Activated naive CD4-positive, alpha-beta T cell (primary cell): Measurements from ENCODE around the gene TFEB.

Experiments used
- DNase-seq, 4 experiments: peaks; one replicate each; lab custom pipeline; 2025; lab: John Stamatoyannopoulos, UW

The TFEB gene

DNA sequence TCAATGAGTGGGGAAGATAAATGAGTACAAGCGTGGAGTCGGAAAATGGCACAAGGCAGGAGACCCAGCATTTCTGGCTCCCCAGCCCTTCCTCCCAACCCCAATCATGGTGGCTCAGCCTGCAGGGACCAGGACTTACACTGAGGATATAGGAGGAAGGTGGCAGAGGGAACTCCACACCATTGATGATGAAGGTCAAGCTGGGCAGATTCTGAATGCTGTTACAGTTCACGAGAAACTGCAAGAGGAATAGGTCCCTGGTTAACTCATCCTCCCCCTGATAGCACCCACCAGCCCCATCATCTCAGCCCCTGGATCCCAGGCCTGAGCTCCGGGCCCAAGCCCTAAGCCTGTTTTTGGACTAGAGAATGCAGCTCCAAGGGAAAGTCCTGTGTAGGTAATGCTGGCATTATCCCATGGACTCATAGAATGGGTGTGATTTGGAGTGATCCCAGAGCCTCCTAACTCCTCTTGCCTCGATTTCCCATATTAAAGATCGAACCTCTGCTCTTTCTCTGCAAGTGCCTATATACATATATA is 2.3 kb upstream of the TFEB start:
- DNase-seq = no peak

DNA sequence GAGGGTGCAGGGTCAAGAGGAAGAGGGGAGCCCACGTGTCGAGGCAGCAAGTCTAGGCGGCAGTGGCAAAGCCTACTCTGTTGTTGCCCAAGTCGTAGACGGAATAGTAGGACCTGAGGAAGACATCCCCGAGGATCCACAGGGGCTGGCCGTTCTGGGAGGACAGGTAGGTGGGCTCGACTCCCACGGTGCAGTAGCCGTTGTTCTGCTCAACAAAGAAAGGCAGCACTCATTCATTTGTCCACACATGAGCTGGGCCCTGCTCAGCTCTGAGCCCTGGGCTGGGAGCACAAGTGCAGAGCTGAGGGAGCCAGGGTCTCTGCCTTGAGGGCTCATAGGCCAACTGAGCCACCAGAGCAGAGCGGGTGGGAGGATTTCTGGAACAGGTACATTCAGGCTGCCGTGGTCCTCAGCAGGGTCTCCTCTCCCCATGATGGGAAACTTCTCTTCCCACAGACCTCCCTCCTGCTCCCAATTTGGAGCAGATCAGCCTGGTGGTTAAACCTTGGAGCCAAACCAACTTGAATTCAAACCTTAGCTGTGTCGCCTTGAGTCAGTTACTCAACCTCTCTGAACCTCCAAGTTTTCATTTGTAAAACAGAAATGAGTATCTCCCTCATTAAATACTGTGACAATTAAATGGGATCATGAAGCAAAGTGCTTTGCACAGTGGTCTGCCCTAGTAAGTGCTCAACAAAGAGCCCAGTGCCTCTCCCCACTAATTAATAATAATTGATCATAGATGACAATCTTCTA is 1.6 kb upstream of the TFEB start:
- DNase-seq = no peak

DNA sequence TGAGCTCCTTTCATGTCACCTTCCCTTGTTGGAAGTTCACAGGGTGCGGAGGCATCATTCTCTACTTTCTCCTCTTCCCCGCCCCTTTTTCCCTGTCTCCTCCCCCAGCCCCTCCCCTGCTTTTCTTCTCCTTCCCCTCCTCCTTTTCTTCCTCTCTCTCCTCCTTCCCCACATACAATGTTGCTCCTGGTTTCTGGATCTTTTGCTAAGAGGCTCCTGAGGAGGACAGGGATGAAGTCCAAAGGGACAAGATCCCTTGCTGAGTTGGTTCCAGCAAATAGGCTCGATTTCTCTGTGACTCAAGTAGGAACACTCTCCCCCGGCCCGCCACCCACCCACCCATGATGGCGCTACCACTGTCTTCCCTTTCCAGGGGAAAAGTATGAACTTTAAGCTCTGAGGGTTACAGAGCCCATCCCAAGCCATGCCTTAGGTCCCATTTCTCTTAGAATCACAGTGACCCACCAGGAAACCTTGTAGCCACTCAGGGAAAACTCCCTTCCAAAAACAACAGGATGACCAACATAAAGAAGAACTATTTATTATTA is 852 bp upstream of the TFEB start:
- no peak for DNase-seq

DNA sequence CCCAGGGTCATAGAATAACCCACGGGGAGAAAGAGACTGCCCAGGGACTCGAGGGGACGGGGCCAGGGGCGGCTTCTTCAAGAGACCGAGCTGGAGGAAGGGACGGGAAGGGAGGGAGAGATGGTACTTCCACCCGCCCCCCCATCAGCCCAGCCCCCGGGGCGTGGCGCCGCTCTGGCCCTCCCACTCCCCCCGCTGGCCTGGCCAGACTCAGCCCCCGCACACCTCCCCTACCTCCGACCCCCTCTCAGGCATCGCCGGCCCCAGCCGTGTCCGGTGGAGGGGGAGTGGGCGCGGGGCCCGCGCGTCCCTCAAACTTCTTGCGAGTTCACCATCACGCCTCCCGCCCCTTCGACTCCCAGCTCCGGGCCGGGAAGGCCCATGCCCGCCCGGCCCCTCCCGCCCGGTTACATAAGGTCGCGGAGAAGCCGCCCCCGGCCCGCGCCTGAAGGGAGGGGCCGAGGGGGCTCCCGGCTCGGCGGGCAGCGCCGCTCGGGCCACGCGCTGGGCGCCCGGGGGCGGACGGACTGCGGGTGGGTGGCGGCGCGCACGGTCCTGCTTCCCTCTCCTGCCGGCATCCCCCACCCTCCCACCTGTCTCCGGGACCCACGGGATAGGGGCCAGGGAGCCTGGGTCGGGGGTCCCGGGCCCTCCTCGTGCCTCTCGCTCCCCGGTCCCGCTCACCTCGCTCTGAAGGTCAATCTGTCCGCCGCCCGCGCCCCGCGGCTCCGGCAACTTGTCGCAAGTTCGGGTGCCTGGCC is 562 bp downstream of the TFEB start:
- DNase-seq = peak; percentile 25 to 63 (median 32)

DNA sequence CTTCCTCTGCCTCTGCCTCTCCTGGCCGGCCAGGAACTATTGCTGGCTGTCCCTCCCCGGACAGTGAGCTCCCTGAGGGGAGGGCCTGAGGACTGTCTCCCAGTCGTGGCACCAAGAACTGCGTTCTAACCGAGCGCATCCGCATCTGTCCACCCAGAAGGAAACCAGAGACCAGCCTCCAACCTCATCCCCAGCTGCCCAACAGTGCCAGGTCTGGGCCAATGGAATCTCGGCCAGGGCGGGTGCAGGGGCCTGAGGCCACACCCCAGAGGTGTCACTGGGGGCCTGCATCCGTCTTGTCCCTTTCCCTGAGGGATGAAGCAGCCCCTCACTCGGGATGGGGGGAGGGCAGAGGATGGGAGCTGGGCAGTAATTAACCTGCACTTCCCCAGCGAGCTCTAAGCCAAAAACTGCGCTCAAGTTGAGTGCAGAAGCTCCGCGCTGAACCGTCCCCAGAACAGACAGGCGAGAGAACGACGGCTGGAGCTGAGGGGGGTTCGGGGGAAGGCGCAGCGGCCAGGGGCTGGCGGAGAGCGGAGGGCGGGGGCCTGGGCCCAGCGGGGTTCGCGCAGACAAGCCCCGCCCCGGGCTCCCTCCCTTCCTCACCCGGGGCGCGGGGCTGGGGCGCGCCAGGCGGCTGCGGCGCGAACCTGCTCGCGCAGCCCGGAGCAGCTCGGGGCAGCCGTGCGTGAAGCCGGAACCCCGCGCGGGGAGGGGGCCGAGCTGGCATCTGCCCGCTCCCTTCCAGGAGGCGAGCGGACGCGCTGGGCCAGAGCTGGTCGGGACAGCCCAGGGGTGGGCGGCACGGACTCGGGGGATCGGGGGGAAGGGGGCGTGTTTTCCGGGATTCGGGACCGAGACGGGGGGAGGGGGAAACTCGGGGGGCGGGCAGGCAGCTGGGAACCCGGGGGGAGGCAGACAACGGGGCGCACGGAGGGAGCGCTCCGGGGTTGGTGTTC is 1.4 kb downstream of the TFEB start:
- DNase-seq = peak in 3 of 4 experiments; percentile 22 to 64 (median 32)

DNA sequence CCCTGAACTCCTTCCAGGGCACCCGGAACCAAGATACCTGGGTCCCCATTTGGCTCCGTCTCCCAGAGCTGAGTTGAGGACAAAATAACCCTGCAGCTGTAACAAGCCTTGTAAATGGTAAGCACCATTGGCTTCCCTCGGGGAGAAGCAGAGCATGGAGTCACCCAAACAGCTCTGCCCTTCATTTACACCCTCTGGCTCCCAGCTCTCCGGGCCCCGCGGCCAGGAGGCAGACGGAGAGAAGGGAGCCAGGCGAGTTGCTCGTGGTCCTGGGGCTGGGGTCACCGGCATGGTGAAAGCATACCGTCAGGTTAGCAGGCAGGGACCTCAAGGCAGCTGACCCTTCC is 2.1 kb downstream of the TFEB start:
- no peak for DNase-seq

DNA sequence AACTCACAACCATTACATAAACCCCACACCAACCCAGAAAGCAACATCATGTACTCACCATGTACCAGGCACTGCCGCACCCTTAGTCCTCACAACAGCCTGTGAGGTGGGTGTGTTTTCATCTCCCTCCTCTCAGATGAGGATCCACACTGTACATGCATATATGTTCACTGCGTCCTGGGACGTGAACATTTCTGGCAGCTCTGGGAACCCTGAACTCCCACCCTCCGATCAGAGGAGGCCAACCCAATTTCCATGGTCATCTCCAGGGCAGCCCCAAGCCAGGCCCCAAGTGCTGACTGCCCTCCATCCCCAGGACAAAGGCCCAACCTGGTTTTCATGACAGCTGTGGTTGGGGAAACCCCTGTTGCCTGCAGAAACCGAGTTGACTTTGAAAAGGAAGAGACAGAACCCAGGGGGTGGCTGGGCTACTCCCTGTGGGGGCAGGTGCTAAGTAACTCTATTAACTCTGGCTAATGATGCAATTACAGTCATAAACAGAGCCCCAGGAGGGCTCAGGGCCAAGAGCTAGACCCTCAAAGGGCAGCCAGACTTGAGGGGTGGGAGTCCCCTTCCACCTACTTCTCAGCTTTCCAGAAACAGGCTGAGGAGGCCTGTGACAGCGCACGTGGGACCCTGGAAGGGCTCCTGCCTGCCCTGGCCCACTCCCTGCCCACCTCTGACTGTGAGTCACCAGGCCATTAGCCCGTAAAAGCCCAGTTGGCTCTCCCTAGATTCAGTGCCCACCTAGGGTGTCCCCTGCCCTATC is 2.6 kb downstream of the TFEB start:
- DNase-seq = peak in 2 of 4 experiments; percentile 8 to 17

DNA sequence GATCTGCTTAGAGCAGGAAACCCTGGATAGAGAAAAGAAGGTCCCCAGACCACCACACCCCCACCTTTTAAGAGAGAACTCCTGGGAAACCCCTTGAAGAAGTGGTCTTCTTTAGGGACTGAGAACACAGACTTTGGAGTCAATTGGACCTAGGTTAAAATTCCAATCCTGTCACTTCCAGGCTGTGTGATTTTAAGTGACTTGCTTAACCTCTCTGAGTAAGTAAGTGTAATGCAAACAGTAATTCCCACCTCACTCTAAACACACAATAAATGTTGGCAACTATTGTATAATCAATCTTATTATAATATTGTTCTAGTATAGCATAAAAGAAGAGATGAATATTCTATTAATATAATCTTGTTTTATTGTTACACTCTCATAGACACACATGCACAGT is 3.3 kb downstream of the TFEB start:
- DNase-seq = no peak

DNA sequence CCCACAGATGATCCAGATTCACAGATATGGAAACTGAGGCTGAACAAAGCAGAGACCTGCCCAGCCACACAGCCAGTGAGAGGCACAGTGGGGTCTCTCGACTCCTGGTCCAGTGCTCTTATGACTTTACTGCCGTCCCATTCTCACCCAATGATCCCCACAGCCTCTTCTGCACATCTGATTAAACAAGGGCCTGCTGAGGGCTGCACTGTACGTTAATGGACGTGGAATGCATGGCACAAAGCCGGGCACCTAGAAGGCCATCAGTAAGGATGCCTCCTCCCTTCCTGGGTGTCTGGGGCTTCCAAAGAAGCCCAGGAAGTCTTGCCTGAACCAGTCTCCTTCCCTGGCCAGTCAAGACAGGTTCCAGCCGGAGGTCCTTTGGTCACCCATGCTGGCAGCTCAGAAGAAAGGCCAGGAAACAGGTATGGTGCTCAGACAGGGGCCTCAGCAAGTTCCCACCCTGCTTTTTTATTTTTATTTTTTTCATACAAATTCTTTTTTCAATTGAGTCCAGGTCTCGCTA is 3.8 kb downstream of the TFEB start:
- DNase-seq = no peak

DNA sequence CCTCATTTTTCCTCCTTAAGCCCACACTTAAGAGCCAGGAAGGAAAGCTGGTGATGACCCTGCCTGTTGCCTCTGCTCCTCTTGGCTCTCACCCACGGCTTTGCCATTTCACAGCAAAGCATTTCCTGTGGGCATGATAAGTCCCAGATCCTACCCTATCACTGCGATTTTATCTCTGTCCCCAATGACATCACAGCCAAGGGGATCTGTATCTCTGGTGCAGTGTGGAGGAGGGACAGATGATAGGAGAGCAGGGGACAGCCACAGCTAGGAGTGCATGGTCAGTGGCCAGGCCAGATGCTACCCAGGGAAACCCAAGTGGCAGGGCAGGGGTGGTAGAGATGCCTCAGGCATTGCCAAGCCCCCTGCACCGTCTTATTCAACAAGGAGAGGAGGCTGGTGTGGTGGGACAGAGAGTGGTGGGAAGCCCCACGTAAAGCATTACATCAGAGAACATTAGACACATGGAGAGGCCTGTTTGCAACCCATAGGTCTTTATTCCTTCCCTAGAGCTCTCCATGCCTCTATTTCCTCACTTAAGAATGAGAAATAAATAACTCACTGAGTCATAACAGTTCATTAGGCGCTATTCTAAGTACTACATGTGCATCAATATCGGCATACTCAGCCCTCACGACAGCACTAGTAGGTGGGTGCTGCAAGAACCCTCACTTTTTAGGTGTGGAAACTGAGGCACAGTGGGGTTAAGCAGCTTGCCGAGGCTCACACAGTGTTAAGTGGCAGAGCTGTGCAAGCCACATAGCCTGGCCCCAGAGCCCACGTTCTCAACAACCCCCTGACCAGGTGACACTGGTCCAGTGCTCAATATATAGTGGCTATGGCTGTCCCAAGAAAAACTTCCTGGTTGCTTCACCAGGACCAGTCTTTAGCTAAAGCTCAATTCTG is 4.6 kb downstream of the TFEB start:
- no peak for DNase-seq

DNA sequence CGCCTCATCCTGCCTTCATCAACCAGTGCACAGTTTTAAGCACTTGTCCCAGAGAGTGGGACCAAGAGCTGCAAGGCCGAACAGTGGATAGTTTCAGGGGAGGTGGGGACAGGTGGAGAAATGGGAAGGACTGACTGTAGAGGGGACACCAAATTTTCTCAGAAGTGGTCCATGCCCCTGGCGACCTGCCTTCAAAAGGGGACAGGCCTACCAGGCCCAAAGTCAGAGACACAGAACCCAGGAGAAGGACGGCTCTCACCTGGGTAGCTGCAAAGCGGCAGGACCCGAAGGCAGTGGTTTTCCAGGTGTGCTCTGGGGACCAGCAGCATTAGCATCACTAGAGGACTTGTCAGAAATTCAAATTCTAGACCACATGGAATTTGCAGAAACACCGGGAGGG is 5.8 kb downstream of the TFEB start:
- DNase-seq = no peak

DNA sequence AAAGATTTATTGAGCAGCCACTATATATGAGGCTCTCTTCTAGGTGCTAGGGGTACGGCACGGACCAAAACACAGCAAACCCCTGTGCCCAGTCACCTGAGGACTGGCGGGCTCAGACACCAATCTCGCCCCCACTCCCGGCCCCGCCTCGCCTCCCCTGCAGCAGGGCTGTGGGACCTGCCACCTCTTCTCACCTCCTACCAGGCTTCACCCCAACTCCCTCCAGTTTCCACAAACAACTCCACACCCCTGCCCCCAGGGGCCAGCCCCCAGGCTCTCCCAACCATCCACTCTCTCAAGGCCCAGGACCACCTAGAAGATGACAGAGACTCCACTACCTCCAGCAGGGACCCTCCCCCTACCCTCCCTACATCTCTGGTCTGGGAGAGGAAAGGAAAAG is 6.5 kb downstream of the TFEB start:
- DNase-seq = no peak

DNA sequence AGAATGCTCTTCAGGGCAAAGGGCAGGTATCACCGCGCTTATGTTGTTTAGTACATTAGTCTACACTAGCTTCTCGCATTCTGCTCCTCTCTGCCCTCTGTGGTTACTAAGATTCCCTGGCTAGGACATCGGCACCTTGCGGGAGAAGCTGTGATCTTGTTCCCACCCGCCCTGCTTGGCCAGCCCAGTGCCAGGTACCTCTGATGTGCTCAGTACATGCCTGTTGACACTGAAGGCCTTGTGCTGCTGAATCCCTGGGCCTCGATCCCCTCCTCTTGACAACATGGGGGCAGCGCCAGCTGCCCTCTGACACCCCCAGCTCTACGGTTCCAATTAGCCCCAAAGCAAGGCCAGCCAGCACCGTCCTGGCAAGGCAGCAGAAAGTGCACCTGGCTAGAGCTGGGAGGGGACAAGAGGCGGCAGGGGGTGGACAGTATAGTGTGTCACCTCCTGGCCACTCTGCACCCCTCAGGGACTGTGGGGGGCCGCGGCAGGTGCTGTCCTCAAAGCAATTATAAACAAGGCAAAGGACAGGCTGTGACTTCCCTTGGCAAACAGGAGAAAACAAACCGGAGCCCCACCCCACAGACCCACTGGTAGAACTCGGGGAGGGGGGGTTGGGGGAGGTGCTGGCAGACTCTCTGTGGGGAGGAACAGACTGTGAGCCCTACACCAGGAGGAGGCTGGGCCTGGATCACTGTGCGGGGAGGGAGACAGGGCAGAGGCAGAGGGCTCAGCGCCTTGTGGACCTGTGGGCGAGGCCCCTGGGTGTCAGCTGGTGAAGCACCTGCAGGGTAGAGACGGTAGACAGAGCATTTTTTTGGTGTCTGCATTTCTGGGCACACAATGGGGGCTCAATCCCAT is 7.1 kb downstream of the TFEB start:
- DNase-seq = no peak

DNA sequence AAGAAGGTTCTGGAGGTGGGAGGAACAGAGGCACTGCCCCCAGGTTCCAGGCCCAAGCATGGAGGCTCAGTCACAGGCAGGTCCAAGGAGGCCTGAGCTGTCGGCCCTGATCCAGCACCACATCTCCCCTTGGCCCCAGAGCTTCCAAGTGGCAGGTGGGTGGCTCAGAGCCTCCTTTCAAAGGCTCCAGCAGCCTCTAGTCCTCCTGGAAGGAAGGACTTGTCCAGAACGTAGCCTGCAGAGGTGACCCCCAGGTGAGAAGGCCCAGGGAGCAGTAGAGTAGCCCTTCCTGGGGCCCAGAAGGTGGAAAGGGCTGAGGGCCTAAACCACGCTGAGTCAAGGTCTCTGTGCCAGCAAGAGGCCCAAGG is 7.7 kb downstream of the TFEB start:
- DNase-seq = no peak

DNA sequence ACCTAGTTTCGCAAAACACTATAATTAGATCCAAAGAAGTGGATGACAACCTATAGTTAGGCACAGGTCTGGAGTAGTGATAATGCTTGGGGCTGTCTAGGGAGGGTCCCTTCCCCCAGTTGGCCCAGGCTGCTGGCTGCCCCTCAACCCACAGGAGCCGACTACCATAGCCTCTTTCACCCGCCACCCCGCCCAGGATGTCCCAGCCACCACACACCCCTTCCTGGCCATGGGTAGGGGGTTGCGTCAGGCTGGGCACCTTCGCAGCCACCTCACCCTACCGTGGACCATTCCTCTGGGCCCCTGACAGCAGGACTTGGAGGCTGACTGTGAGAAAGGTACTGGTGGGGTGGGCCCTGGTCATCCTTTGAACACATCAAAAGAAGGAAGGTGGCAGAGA is 8.5 kb downstream of the TFEB start:
- DNase-seq = no peak

DNA sequence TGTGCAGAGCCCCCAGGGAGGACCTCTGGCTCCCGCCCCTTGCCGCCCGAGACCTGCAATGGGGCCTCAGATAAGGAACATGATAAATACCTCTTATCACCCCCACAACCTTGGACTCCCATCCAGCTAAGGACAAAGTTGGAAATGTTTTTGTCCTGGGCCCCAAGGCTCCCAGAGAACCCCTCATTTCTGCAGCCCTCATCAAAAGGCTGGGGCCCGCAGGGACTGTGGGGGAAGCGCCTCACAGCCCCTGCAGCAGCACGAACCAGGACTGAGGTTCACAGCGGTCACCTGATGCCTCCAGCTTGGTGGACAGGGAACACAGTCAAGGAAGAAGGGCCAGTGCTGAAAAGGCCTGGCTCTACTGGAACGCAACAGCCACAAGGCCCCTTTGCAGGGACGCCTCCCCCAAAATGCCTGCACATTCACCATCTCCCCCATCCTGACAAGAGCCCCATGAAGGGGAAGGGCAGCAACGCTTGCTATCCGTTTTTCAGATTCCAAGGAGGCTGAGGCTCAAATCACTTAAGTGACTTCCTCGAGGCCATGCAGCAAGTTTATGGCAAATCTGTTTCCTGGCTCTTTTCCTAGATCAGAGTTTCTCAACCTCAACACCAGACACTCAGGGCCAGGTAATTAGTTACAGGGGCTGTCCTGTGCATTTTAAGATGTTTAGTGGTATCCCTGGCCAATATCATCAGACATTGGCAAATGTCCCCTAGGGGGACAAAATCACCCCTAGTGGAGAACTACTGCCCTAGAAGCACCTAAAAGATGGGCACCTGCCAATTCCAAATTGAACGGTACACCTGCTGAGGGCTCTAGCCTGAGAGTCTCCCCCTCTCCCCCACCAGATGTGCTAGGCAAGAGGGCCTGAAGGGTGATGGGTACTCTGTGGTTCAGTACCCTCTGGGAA is 10.6 kb downstream of the TFEB start:
- no peak for DNase-seq

DNA sequence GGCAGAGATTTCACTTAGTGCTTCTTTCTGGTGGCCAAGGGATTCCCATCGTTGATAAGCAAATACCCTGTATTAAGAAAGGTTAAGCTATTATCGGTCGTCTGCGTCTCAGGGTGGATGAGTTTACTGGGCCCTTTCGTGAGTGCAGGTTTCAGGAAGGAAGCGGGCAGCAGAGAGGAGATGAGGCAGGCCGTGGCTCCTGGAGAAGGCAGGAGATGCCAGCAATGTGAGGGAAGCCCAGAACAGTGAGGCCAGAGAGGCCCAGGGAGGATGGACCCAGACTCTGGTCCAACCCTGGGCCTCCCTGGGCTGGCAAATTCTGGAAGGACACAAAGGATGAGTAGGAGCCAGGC is 11.2 kb downstream of the TFEB start:
- no peak for DNase-seq
